Coronary artery (tissue), 2 donors: ENCODE data around the gene OSBPL2.

Source experiments
- DNase-seq: peaks from one replicate; pipeline ENCODE4 v3.0.0-alpha.2; 2017; ENCODE audit warnings: low spot score
- H3K27ac ChIP-seq, 2 donors: fragments of 200-600 bp; sonication (generic); one replicate each; pipeline ENCODE4 v1.5.1; 2016 to 2019
- H3K4me3 ChIP-seq: fragments of 200-600 bp; sonication (generic); 2 replicates; pipeline ENCODE4 v1.5.1; 2016; ENCODE audit warnings: mild to moderate bottlenecking, moderate library complexity
- CTCF ChIP-seq: fragments of 200-600 bp; sonication (generic); IDR thresholded peaks from one replicate; pipeline ENCODE4 v1.5.1; 2019; ENCODE audit warnings: antibody characterized with exemption

The OSBPL2 gene

GRCh38 chr20:62314711-62315302 is 76.5 kb downstream of the OSBPL2 start:
- no peak for DNase-seq
- TF ChIP-seq CTCF = no peak
- H3K4me3 ChIP-seq = no peak overlapping the region
- H3K27ac ChIP-seq = no peak overlapping the region

- no peak for DNase-seq
- Histone ChIP-seq H3K4me3 (no peak overlapping the region), H3K27ac (no peak overlapping the region)
- no peak for TF ChIP-seq CTCF
Observed at GRCh38 chr20:62315773-62316172, 77.5 kb downstream of the OSBPL2 start.

- DNase-seq = no peak
- Histone ChIP-seq H3K27ac (no peak overlapping the region), H3K4me3 (no peak overlapping the region)
- TF ChIP-seq CTCF = no peak
Observed at GRCh38 chr20:62316331-62317166, 78.2 kb downstream of the OSBPL2 start.

GRCh38 chr20:62317167-62317655 is 78.9 kb downstream of the OSBPL2 start:
- DNase-seq = no peak
- Histone ChIP-seq H3K27ac (no peak overlapping the region), H3K4me3 (no peak overlapping the region)
- no peak for TF ChIP-seq CTCF

- H3K4me3 ChIP-seq = no peak overlapping the region
- DNase-seq = no peak
- peak overlapping the region in 1 of 2 donors; percentile 31 for H3K27ac ChIP-seq
- no peak for TF ChIP-seq CTCF
Observed at GRCh38 chr20:62318400-62319345, 80.4 kb downstream of the OSBPL2 start.

- no peak for TF ChIP-seq CTCF
- no peak for DNase-seq
- Histone ChIP-seq H3K27ac (peak overlapping the region in 1 of 2 donors; percentile 28), H3K4me3 (no peak overlapping the region)
Observed at GRCh38 chr20:62319346-62319909, 81.1 kb downstream of the OSBPL2 start.
